Measurements from ENCODE around the gene AKAP13.

DNA sequence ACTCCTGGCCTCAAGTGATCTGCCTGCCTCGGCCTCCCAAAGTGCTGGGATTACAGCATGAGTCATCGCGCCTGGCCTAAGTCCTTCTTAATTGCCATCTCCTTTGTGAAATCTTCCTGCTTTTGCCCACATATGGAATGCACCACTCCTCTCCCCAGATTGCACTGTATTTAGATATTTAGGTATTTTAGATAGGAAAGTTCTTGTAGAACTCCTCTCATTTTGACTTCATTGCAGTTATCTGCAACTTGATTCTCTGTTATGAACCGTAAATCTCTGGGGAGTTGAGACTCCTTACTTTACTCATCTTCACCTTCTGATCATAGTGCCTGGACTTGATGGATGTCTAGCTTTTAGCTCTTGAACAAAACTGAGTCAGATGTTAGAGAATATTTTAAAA is 150.7 kb downstream of the AKAP13 start:
- TF ChIP-seq POLR2AphosphoS5 (IDR thresholded peaks at IDR 0.05; ENCODE audit: low read depth, low read length) (no peak), NFYB (CRISPR knock-in tag; IDR thresholded peaks at IDR 0.05) (no peak), EZH2 (conservative IDR thresholded peaks at IDR 0.05; ENCODE audit: low read depth, low read length) (no peak), RERE (CRISPR knock-in tag; IDR thresholded peaks at IDR 0.05; ENCODE audit: low read depth) (no peak), BRD4 (CRISPR knock-in tag; IDR thresholded peaks at IDR 0.05) (no peak), SMAD1 (CRISPR knock-in tag; IDR thresholded peaks at IDR 0.05; ENCODE audit: borderline replicate concordance, low read depth) (no peak), ETV6 (CRISPR knock-in tag; conservative IDR thresholded peaks at IDR 0.05) (no peak), ZNF12 (CRISPR knock-in tag; IDR thresholded peaks at IDR 0.05) (no peak), CTCF (CRISPR knock-in tag; IDR thresholded peaks at IDR 0.05) (no peak), ZNF512 (CRISPR knock-in tag; IDR thresholded peaks at IDR 0.05) (no peak), MYC (CRISPR knock-in tag; IDR thresholded peaks at IDR 0.05; ENCODE audit: borderline replicate concordance) (no peak), NCOA1 (CRISPR knock-in tag; IDR thresholded peaks at IDR 0.05) (no peak)
- TF ChIP-seq, protein P1, sequence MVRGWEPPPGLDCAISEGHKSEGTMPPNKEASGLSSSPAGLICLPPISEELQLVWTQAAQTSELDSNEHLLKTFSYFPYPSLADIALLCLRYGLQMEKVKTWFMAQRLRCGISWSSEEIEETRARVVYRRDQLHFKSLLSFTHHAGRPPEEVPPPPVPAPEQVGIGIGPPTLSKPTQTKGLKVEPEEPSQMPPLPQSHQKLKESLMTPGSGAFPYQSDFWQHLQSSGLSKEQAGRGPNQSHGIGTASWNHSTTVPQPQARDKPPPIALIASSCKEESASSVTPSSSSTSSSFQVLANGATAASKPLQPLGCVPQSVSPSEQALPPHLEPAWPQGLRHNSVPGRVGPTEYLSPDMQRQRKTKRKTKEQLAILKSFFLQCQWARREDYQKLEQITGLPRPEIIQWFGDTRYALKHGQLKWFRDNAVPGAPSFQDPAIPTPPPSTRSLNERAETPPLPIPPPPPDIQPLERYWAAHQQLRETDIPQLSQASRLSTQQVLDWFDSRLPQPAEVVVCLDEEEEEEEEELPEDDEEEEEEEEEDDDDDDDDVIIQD (CRISPR knock-in tag; IDR thresholded peaks at IDR 0.05; ENCODE audit: low read depth): no peak
